ENCODE results near the gene PLIN5. TPM values are rescaled to one million over a fixed set of nuclear protein-coding genes. Genes with fewer than 3 reads are reported as not detected.
A peak's percentile ranks its signal among the peaks of the same experiment; 100 is the strongest.

The PLIN5 gene
- total and polyA plus RNA-seq, 7 donors: 0.69 to 10.0 (median 3.0) TPM

GRCh38 chr19:4522291-4523002 is 12.6 kb downstream of the PLIN5 start:
- WGBS, 2 donors: 87 to 90% methylated on average over 15 of the region's 15 CpGs
- H3K4me1 ChIP-seq: peaks cover 0 to 25% (median 17%) of the 10 kb centered on the region in 4 donors
- no peak overlapping the region for H3K27ac ChIP-seq
- intact Hi-C loops (cut with DNase I): loop anchor here (5.0 kb wide), 1 partner anchor 275 kb away; the partner anchor contains the start of gene YJU2
- DNase-seq: no peak
- no peaks in the 10 kb centered on the region for H3K27me3 ChIP-seq
- no peaks in the 10 kb centered on the region for H3K36me3 ChIP-seq
- H3K4me3 ChIP-seq: no peak overlapping the region
- TF ChIP-seq POLR2A (IDR thresholded peaks at IDR 0.05) (no peak), POLR2AphosphoS5 (IDR thresholded peaks at IDR 0.05) (no peak), EP300 (IDR thresholded peaks at IDR 0.05) (no peak)
- TF ChIP-seq, protein P1, sequence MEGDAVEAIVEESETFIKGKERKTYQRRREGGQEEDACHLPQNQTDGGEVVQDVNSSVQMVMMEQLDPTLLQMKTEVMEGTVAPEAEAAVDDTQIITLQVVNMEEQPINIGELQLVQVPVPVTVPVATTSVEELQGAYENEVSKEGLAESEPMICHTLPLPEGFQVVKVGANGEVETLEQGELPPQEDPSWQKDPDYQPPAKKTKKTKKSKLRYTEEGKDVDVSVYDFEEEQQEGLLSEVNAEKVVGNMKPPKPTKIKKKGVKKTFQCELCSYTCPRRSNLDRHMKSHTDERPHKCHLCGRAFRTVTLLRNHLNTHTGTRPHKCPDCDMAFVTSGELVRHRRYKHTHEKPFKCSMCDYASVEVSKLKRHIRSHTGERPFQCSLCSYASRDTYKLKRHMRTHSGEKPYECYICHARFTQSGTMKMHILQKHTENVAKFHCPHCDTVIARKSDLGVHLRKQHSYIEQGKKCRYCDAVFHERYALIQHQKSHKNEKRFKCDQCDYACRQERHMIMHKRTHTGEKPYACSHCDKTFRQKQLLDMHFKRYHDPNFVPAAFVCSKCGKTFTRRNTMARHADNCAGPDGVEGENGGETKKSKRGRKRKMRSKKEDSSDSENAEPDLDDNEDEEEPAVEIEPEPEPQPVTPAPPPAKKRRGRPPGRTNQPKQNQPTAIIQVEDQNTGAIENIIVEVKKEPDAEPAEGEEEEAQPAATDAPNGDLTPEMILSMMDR (IDR thresholded peaks at IDR 0.05): no peak
- H3K9me3 ChIP-seq: no peaks in the 10 kb centered on the region

GRCh38 chr19:4521888-4522242 is 13.2 kb downstream of the PLIN5 start:
- Histone ChIP-seq H3K4me1 (peaks cover 0 to 28% (median 17%) of the 10 kb centered on the region in 4 donors), H3K9me3 (no peaks in the 10 kb centered on the region), H3K36me3 (no peaks in the 10 kb centered on the region), H3K4me3 (no peak overlapping the region), H3K27ac (peak overlapping the region in 2 of 4 donors; percentile 94 to 98), H3K27me3 (no peaks in the 10 kb centered on the region)
- WGBS, 2 donors: 86 to 90% methylated on average over 5 of the region's 5 CpGs
- intact Hi-C loops (cut with DNase I): loop anchor here (5.0 kb wide), 1 partner anchor 275 kb away; the partner anchor contains the start of gene YJU2
- TF ChIP-seq POLR2A (IDR thresholded peaks at IDR 0.05): no peak
- DNase-seq: no peak

- peaks cover 0 to 33% (median 23%) of the 10 kb centered on the region in 4 donors for H3K4me1 ChIP-seq
- TF ChIP-seq POLR2AphosphoS5 (IDR thresholded peaks at IDR 0.05): no peak
- TF ChIP-seq, protein P1 (IDR thresholded peaks at IDR 0.05): no peak
- TF ChIP-seq POLR2A (IDR thresholded peaks at IDR 0.05): no peak
- TF ChIP-seq EP300 (IDR thresholded peaks at IDR 0.05): no peak
- DNase-seq: no peak
- H3K27ac ChIP-seq: peak overlapping the region in 3 of 4 donors; percentile 94 to 98 (median 95)
- H3K27me3 ChIP-seq: no peaks in the 10 kb centered on the region
- whole genome bisulfite sequencing, 2 donors: 70 to 80% methylated on average over 11 of the region's 11 CpGs
- H3K4me3 ChIP-seq: no peak overlapping the region
- H3K36me3 ChIP-seq: peaks cover 0 to 2% (median under 1%) of the 10 kb centered on the region in 4 donors
- H3K9me3 ChIP-seq: no peaks in the 10 kb centered on the region
- intact Hi-C loops (cut with DNase I): loop anchor here (5.0 kb wide), 1 partner anchor 274 kb away; the partner anchor contains the start of gene YJU2
These were observed 13.7 kb downstream of the PLIN5 start for GRCh38 chr19:4521170-4521887.

- intact Hi-C loops (cut with DNase I): loop anchor here (5.0 to 10.0 kb wide), 4 partner anchors 62 to 535 kb away; partner anchors contain the start of genes EEF2, TNFAIP8L1, UBXN6 and YJU2
- H3K4me1 ChIP-seq: peaks cover 0 to 46% (median 33%) of the 10 kb centered on the region in 4 donors
- no peaks in the 10 kb centered on the region for H3K27me3 ChIP-seq
- H3K9me3 ChIP-seq: no peaks in the 10 kb centered on the region
- 42 to 64% methylated on average over 9 of the region's 9 CpGs for WGBS, 2 donors
- peak; percentile 95 for DNase-seq
- peak overlapping the region in 2 of 4 donors; percentile 60 to 73 for H3K4me3 ChIP-seq
- H3K36me3 ChIP-seq: peaks cover 0 to 18% (median 8%) of the 10 kb centered on the region in 4 donors
- peak overlapping the region; percentile 91 to 98 (median 94) for H3K27ac ChIP-seq
- TF ChIP-seq EP300 (IDR thresholded peaks at IDR 0.05) (peak; percentile 63 to 91 (median 74)), POLR2A (IDR thresholded peaks at IDR 0.05) (no peak), POLR2AphosphoS5 (IDR thresholded peaks at IDR 0.05) (peak; percentile 77 to 89 (median 82))
- TF ChIP-seq, protein P1 (IDR thresholded peaks at IDR 0.05): no peak
These were observed 15.3 kb downstream of the PLIN5 start for GRCh38 chr19:4519521-4520277.
